ENCODE results near the gene AKR1B15. TPM values are rescaled to one million over a fixed set of nuclear protein-coding genes. Genes with fewer than 3 reads are reported as not detected.

Gene AKR1B15
- polyA plus RNA-seq, 3 donors: not detected

DNA sequence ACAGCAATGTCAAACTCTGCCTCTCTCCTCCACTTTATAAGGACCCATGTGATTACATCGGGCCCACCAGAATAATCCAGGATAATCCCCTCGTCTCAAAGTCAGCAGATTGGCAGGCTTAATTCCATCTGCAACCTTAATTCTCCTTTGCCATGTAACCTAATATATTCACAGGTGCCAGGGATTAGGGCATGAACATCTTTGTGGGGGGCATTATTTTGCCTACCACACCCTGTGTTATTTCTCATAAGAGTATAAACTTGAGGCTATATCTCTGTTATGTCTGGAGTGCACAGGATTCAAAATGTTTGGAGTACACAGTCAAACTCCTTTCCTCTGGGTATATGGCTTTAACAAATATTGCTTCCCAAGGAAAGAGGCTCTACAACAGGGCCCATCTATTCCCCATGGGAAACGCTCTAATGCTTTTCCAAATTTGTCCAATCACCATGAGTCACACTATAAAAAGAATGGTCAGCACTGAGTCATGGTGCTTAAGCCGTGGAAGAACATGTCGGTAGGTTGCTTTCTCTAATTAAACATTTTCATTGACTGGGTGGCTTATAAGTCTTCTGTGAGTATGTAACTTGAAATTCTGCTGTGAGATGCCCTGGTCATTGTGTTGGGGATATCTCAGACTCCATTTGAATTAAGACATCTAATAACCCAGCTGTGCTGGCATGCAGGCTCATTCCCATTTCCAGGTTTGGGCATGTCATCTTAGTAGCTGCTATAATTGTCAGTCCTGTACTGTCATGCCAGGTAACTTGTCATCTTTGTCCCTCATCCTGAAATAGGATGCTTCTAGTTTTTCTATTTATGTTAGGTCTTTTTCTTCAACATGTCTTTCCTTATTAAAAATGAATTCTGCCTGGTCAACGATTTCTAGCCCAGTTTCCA lies 33.1 kb upstream of the AKR1B15 start:
- no peaks in the 10 kb centered on the region for H3K79me2 ChIP-seq (ENCODE audit: insufficient read depth, low read length)
- no peak overlapping the region for H3K27ac Mint-ChIP-seq
- H3K4me3 Mint-ChIP-seq: no peak overlapping the region
- peaks cover 5 to 13% of the 10 kb centered on the region in 2 donors for H3K4me1 ChIP-seq (ENCODE audit: control insufficient read depth in 1 of 2, insufficient read depth in 2 of 2, low read length in 2 of 2)
- no peaks in the 10 kb centered on the region for H3K9me3 Mint-ChIP-seq
- peaks cover 7 to 20% (median 10%) of the 10 kb centered on the region in 3 donors for H3K27me3 Mint-ChIP-seq (ENCODE audit: low read depth in 3 of 3)
- H2AFZ ChIP-seq (ENCODE audit: insufficient read depth, low read depth, low read length, poor library complexity, severe bottlenecking): no peak overlapping the region
- no peaks in the 10 kb centered on the region for H3K36me3 Mint-ChIP-seq
- H3K4me3 ChIP-seq (replicated peaks in 1 of 3; ENCODE audit: low read depth in 2 of 3, low read length in 3 of 3): no peak overlapping the region
- H3K36me3 ChIP-seq (replicated peaks in 1 of 2; ENCODE audit: control insufficient read depth in 1 of 2, insufficient read depth in 2 of 2, low read length in 2 of 2): no peaks in the 10 kb centered on the region
- DNase-seq: no peak
- TF ChIP-seq, protein P1, sequence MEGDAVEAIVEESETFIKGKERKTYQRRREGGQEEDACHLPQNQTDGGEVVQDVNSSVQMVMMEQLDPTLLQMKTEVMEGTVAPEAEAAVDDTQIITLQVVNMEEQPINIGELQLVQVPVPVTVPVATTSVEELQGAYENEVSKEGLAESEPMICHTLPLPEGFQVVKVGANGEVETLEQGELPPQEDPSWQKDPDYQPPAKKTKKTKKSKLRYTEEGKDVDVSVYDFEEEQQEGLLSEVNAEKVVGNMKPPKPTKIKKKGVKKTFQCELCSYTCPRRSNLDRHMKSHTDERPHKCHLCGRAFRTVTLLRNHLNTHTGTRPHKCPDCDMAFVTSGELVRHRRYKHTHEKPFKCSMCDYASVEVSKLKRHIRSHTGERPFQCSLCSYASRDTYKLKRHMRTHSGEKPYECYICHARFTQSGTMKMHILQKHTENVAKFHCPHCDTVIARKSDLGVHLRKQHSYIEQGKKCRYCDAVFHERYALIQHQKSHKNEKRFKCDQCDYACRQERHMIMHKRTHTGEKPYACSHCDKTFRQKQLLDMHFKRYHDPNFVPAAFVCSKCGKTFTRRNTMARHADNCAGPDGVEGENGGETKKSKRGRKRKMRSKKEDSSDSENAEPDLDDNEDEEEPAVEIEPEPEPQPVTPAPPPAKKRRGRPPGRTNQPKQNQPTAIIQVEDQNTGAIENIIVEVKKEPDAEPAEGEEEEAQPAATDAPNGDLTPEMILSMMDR (IDR thresholded peaks at IDR 0.05): no peak
- H3K4me2 ChIP-seq (replicated peaks; ENCODE audit: extremely low read depth, low read length, poor library complexity, severe bottlenecking): no peak overlapping the region
- no peaks in the 10 kb centered on the region for H4K20me1 ChIP-seq (ENCODE audit: insufficient read depth, low read length)
- peaks cover 18% of the 10 kb centered on the region for H3K4me1 Mint-ChIP-seq
- WGBS (ENCODE audit: insufficient coverage): 89% methylated on average over 1 of the region's 6 CpGs
- H3K27ac ChIP-seq (ENCODE audit: low read depth in 1 of 2, low read length in 2 of 2): no peak overlapping the region
- no peaks in the 10 kb centered on the region for H3K27me3 ChIP-seq (ENCODE audit: control insufficient read depth in 2 of 2, insufficient read depth in 2 of 2, low read length in 2 of 2)
- intact Hi-C loops (cut with micrococcal nuclease): loop anchor here in 1 of 2 donors (10.0 kb wide), 1 partner anchor 79 kb away; no protein-coding TSS in a partner anchor
- H3K9me3 ChIP-seq (replicated peaks in 1 of 2; ENCODE audit: control insufficient read depth in 1 of 2, insufficient read depth in 1 of 2, low read length in 2 of 2): no peaks in the 10 kb centered on the region
- H3K9ac ChIP-seq (ENCODE audit: insufficient read depth, low read length, poor library complexity, severe bottlenecking): no peak overlapping the region

DNA sequence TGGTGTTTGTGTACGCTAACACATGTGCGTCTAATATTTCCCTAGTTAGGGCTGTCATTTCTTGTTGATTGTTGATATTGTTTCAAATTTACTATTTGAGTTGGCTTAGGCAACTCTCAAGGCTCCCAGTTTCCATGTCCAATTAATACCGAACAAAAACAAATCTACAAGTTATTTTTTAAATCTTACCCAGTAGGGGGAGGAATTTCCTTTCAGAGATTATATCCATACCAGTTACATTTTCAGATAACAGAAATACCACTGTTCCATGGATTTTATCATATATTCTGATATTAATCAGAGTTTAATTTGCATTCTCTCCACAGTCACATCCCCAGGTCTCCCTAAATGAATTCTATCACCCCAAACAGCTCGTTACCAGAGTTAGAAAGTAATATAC lies 28.8 kb upstream of the AKR1B15 start:
- no CpG with 5 or more reads among the region's 4 CpGs for WGBS (ENCODE audit: insufficient coverage)
- intact Hi-C loops (cut with micrococcal nuclease): no loop called here

More for the DNA sequence above, 28.8 kb upstream of the AKR1B15 start:
- Mint-ChIP-seq H3K27me3 (ENCODE audit: low read depth in 3 of 3) (peaks cover 4 to 12% (median 10%) of the 10 kb centered on the region in 3 donors), H3K27ac (no peak overlapping the region), H3K9me3 (no peaks in the 10 kb centered on the region), H3K4me1 (peaks cover 27% of the 10 kb centered on the region), H3K4me3 (no peak overlapping the region), H3K36me3 (no peaks in the 10 kb centered on the region)
- H3K9ac ChIP-seq (ENCODE audit: insufficient read depth, low read length, poor library complexity, severe bottlenecking): no peak overlapping the region
- H2AFZ ChIP-seq (ENCODE audit: insufficient read depth, low read depth, low read length, poor library complexity, severe bottlenecking): no peak overlapping the region
- TF ChIP-seq, protein P1 (IDR thresholded peaks at IDR 0.05): no peak
- H3K36me3 ChIP-seq (replicated peaks in 1 of 2; ENCODE audit: control insufficient read depth in 1 of 2, insufficient read depth in 2 of 2, low read length in 2 of 2): no peaks in the 10 kb centered on the region
- H3K27me3 ChIP-seq (ENCODE audit: control insufficient read depth in 2 of 2, insufficient read depth in 2 of 2, low read length in 2 of 2): no peaks in the 10 kb centered on the region
- H3K9me3 ChIP-seq (replicated peaks in 1 of 2; ENCODE audit: control insufficient read depth in 1 of 2, insufficient read depth in 1 of 2, low read length in 2 of 2): no peaks in the 10 kb centered on the region
- no peaks in the 10 kb centered on the region for H3K79me2 ChIP-seq (ENCODE audit: insufficient read depth, low read length)
- DNase-seq: no peak
- H3K4me3 ChIP-seq (replicated peaks in 1 of 3; ENCODE audit: low read depth in 2 of 3, low read length in 3 of 3): no peak overlapping the region
- H3K4me1 ChIP-seq (ENCODE audit: control insufficient read depth in 1 of 2, insufficient read depth in 2 of 2, low read length in 2 of 2): peaks cover 13 to 30% of the 10 kb centered on the region in 2 donors
- no peak overlapping the region for H3K27ac ChIP-seq (ENCODE audit: low read depth in 1 of 2, low read length in 2 of 2)
- H3K4me2 ChIP-seq (replicated peaks; ENCODE audit: extremely low read depth, low read length, poor library complexity, severe bottlenecking): no peak overlapping the region
- H4K20me1 ChIP-seq (ENCODE audit: insufficient read depth, low read length): no peaks in the 10 kb centered on the region

Measured in CD14-positive monocyte (primary cell).